Liver (tissue), 9 donors: ENCODE measurements around the gene TMIGD3. TPM values are rescaled to one million over a fixed set of nuclear protein-coding genes. Genes with fewer than 3 reads are reported as not detected.
A peak's percentile ranks its signal among the peaks of the same experiment; 100 is the strongest.

Experiments used
- DNase-seq: peaks from one replicate; pipeline ENCODE4 v3.0.0-alpha.2; 2017; ENCODE audit warnings: low spot score
- H3K27ac ChIP-seq, 2 donors: one replicate each; pipeline ENCODE4 v1.7.0; 2013; ENCODE audit warnings: inconsistent platforms in 2 of 2, low read length in 2 of 2, control low read depth in 1 of 2, low read depth in 1 of 2, mild to moderate bottlenecking in 1 of 2
- H3K27me3 ChIP-seq, 4 donors: one replicate each; pipeline versions ENCODE4 v1.6.1 to v1.7.0; 2013; ENCODE audit warnings: low read length in 3 of 4, inconsistent platforms in 1 of 4, mild to moderate bottlenecking in 1 of 4, moderate library complexity in 1 of 4; ENCODE audit not compliant: control insufficient read depth in 4 of 4, insufficient read depth in 4 of 4
- H3K36me3 ChIP-seq, 4 donors: one replicate each; pipeline versions ENCODE4 v1.6.1 to v1.7.0; 2013; ENCODE audit warnings: low read length in 3 of 4, mild to moderate bottlenecking in 3 of 4, low read depth in 1 of 4, moderate library complexity in 1 of 4; ENCODE audit not compliant: control insufficient read depth in 4 of 4, insufficient read depth in 3 of 4
- H3K4me1 ChIP-seq, 4 donors: one replicate each; pipeline versions ENCODE4 v1.6.1 to v1.7.0; 2013; ENCODE audit warnings: low read length in 3 of 4, mild to moderate bottlenecking in 3 of 4, moderate library complexity in 1 of 4; ENCODE audit not compliant: control insufficient read depth in 4 of 4, insufficient read depth in 4 of 4
- H3K4me3 ChIP-seq, 3 donors: one replicate each; pipeline versions ENCODE4 v1.6.1 to v1.7.0; 2013; ENCODE audit warnings: low read length in 3 of 3, control low read depth in 1 of 3, low read depth in 1 of 3, mild to moderate bottlenecking in 1 of 3
- H3K9ac ChIP-seq, 2 donors: one replicate each; pipeline ENCODE4 v1.7.0; 2013; ENCODE audit warnings: low read length in 2 of 2, mild to moderate bottlenecking in 2 of 2, moderate library complexity in 2 of 2, control low read depth in 1 of 2, low read depth in 1 of 2
- H3K9me3 ChIP-seq, 4 donors: one replicate each; pipeline versions ENCODE4 v1.6.1 to v1.7.0; 2013; ENCODE audit warnings: low read length in 3 of 4; ENCODE audit not compliant: control insufficient read depth in 4 of 4
- CTCF ChIP-seq: fragments of 150-350 bp; IDR thresholded peaks from 2 replicates; pipeline ENCODE4 v1.5.1; 2017; ENCODE audit warnings: improper control_type of control experiment, low read depth, low read length; ENCODE audit not compliant: missing input control
- EGR1 ChIP-seq, 2 donors: IDR thresholded peaks; 2 replicates each; pipeline ENCODE4 v1.6.1; 2016 to 2018; ENCODE audit warnings: antibody characterized with exemption in 2 of 2, low read depth in 2 of 2
- FOXA1 ChIP-seq: IDR thresholded peaks from 2 replicates; pipeline ENCODE4 v1.6.1; 2016; ENCODE audit warnings: antibody characterized with exemption
- FOXA2 ChIP-seq: IDR thresholded peaks from 2 replicates; pipeline ENCODE4 v1.6.1; 2016; ENCODE audit warnings: antibody characterized with exemption
- GABPA ChIP-seq, 2 donors: IDR thresholded peaks in 1 of 2; conservative IDR thresholded peaks in 1 of 2; 2 replicates each; pipeline ENCODE4 v1.6.1; 2016; ENCODE audit warnings: antibody characterized with exemption in 2 of 2, mild to moderate bottlenecking in 1 of 2, moderate library complexity in 1 of 2
- HNF4A ChIP-seq, 2 donors: conservative IDR thresholded peaks; 2 replicates each; pipeline ENCODE4 v1.6.1; 2016; ENCODE audit warnings: antibody characterized with exemption in 2 of 2, mild to moderate bottlenecking in 2 of 2
- HNF4G ChIP-seq: IDR thresholded peaks from 2 replicates; pipeline ENCODE4 v1.6.1; 2016; ENCODE audit warnings: antibody characterized with exemption
- MAX ChIP-seq: IDR thresholded peaks from 2 replicates; pipeline ENCODE4 v1.6.1; 2016; ENCODE audit warnings: antibody characterized with exemption
- NR2F2 ChIP-seq: IDR thresholded peaks from 2 replicates; pipeline ENCODE4 v1.6.1; 2016; ENCODE audit warnings: antibody characterized with exemption
- RAD21 ChIP-seq, 2 donors: IDR thresholded peaks; 2 replicates each; pipeline ENCODE4 v1.6.1; 2016; ENCODE audit warnings: antibody characterized with exemption in 2 of 2, mild to moderate bottlenecking in 2 of 2
- REST ChIP-seq: IDR thresholded peaks from 2 replicates; pipeline ENCODE4 v1.6.1; 2016; ENCODE audit warnings: antibody characterized with exemption, mild to moderate bottlenecking
- RXRA ChIP-seq, 2 donors: IDR thresholded peaks; 2 replicates each; pipeline ENCODE4 v1.6.1; 2017 to 2018; ENCODE audit warnings: antibody characterized with exemption in 2 of 2, mild to moderate bottlenecking in 1 of 2
- SP1 ChIP-seq: IDR thresholded peaks from 2 replicates; pipeline ENCODE4 v1.6.1; 2018; ENCODE audit warnings: antibody characterized with exemption, mild to moderate bottlenecking
- TAF1 ChIP-seq: conservative IDR thresholded peaks from 2 replicates; pipeline ENCODE4 v1.6.1; 2016; ENCODE audit warnings: antibody characterized with exemption, mild to moderate bottlenecking
- WGBS: extraction: QIAGEN DNeasy Blood & Tissue Kit; methylation state at CpG from one replicate; pipeline ENCODE4 v1.1.7; 2013; 5-methylcytosine and 5-hydroxymethylcytosine counted together
- polyA plus RNA-seq, 2 donors: library from polyadenylated mRNA; stranded (reverse) in 1 of 2; unstranded in 1 of 2; fragments of 200-250 nt in 1 of 2; fragments of >200 nt in 1 of 2; fragmentation: Nextera tagmentation in 1 of 2; extraction: Ambion mirVana in 1 of 2; gene quantifications; one replicate each; pipeline versions ENCODE4 v1.2.1 to v1.2.3, GENCODE V29; 2013 to 2015
- total RNA-seq, 2 donors: library from RNA; depleted of rRNA; stranded (reverse); fragments of >200 nt; gene quantifications; one replicate each; pipeline ENCODE4 v1.2.3, GENCODE V29; 2014
- donor health status: healthy.
- donor health status: healthy.
- donor health status: healthy.
- donor health status: healthy.
- donor health status: healthy.

Gene TMIGD3
- total and polyA plus RNA-seq, 4 donors: 2.6 to 5.9 (median 4.6) TPM

DNA sequence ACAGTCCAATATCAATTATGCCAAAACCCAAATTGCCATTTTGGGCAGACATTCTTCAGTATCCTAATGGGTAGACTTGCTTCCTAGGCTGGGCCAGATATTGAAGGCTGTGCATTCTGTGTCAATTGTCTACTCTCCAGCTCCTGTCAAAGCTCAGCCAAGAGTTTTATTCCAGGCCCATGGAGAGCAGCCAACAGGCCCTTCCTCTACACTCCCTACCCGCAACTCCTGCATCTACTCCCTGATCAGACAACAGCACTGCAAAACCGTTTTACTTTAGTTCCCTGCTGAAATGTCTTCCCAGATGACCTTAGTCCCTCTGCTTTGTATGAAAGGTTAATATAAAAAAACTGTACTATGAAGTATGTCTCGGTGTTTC lies 6.6 kb upstream of the TMIGD3 start:
- TF ChIP-seq MAX (no peak), TAF1 (no peak), RAD21 (IDR thresholded peaks at IDR 0.05) (peak in 1 of 2 donors; percentile 32), GABPA (IDR thresholded peaks at IDR 0.05 in 1 of 2, conservative IDR thresholded peaks at IDR 0.05 in 1 of 2) (no peak), CTCF (no peak), FOXA1 (no peak)
- Histone ChIP-seq H3K27me3 (no peaks in the 10 kb centered on the region), H3K4me1 (peaks cover 11 to 32% (median 22%) of the 10 kb centered on the region in 4 donors), H3K36me3 (no peaks in the 10 kb centered on the region), H3K4me3 (no peak overlapping the region), H3K27ac (peak overlapping the region; percentile 39 to 85), H3K9ac (no peak overlapping the region), H3K9me3 (no peaks in the 10 kb centered on the region)
- 27% methylated on average over 3 of the region's 3 CpGs for WGBS
- DNase-seq: no peak

GRCh38 chr1:111507411-111508201 lies 4.2 kb upstream of the TMIGD3 start:
- peak overlapping the region; percentile 85 to 88 for H3K27ac ChIP-seq
- peak overlapping the region; percentile 66 to 81 for H3K9ac ChIP-seq
- TF ChIP-seq FOXA1 (no peak), MAX (no peak), FOXA2 (no peak), TAF1 (no peak), RAD21 (IDR thresholded peaks at IDR 0.05) (no peak), EGR1 (IDR thresholded peaks at IDR 0.05; ENCODE audit: low read depth in 2 of 2) (no peak), SP1 (peak; percentile 42), NR2F2 (peak; percentile 86), HNF4G (no peak), GABPA (IDR thresholded peaks at IDR 0.05 in 1 of 2, conservative IDR thresholded peaks at IDR 0.05 in 1 of 2) (no peak), RXRA (IDR thresholded peaks at IDR 0.05) (no peak), REST (no peak), HNF4A (conservative IDR thresholded peaks at IDR 0.05) (no peak)
- no peaks in the 10 kb centered on the region for H3K27me3 ChIP-seq
- peaks cover 11 to 36% (median 22%) of the 10 kb centered on the region in 4 donors for H3K4me1 ChIP-seq
- no peaks in the 10 kb centered on the region for H3K36me3 ChIP-seq
- 39% methylated on average over 15 of the region's 15 CpGs for WGBS
- DNase-seq: peak; percentile 73
- H3K4me3 ChIP-seq: peak overlapping the region in 1 of 3 donors; percentile 9
- H3K9me3 ChIP-seq: no peaks in the 10 kb centered on the region
